GM19043 (cell line): ENCODE data around the gene R3HDML.

Experiments used
- ATAC-seq: cut with Tn5 transposase; IDR thresholded peaks from one replicate; pipeline ENCODE4 v1.9.1; 2021; ENCODE audit warnings: low read depth; ENCODE audit not compliant: unreplicated experiment

R3HDML gene

GRCh38 chr20:44361021-44361420, 24.2 kb downstream of the R3HDML start:
- ATAC-seq, result no peak

GRCh38 chr20:44362466-44362940, 25.7 kb downstream of the R3HDML start:
- ATAC-seq, result no peak

- no peak for ATAC-seq
Measured at GRCh38 chr20:44364068-44364467, 27.2 kb downstream of the R3HDML start.

GRCh38 chr20:44364780-44365179, 27.9 kb downstream of the R3HDML start:
- ATAC-seq, result no peak

GRCh38 chr20:44367746-44368145, 30.9 kb downstream of the R3HDML start:
- no peak for ATAC-seq

- ATAC-seq, result no peak
Measured at GRCh38 chr20:44370639-44371218, 33.9 kb downstream of the R3HDML start.

GRCh38 chr20:44382641-44383040, 45.8 kb downstream of the R3HDML start:
- no peak for ATAC-seq

GRCh38 chr20:44384423-44385027, 47.7 kb downstream of the R3HDML start:
- ATAC-seq, result no peak

- ATAC-seq, result no peak
Measured at GRCh38 chr20:44388466-44389023, 51.7 kb downstream of the R3HDML start.

GRCh38 chr20:44389871-44390270, 53.0 kb downstream of the R3HDML start:
- ATAC-seq, result no peak

GRCh38 chr20:44390280-44390679, 53.4 kb downstream of the R3HDML start:
- ATAC-seq, result no peak

GRCh38 chr20:44392088-44392775, 55.4 kb downstream of the R3HDML start:
- no peak for ATAC-seq

- ATAC-seq, result no peak
Measured at GRCh38 chr20:44392776-44393607, 56.1 kb downstream of the R3HDML start.

- no peak for ATAC-seq
Measured at GRCh38 chr20:44393608-44394451, 57.0 kb downstream of the R3HDML start.

GRCh38 chr20:44394452-44394701, 57.5 kb downstream of the R3HDML start:
- ATAC-seq, result no peak

- no peak for ATAC-seq
Measured at GRCh38 chr20:44394702-44395460, 58.0 kb downstream of the R3HDML start.

- no peak for ATAC-seq
Measured at GRCh38 chr20:44395461-44396340, 58.9 kb downstream of the R3HDML start.

GRCh38 chr20:44396369-44397130, 59.7 kb downstream of the R3HDML start:
- no peak for ATAC-seq
